DND-41 (cell line): ENCODE measurements around the gene KRT79.

Experiments
- ATAC-seq: fragments of 200-7000 bp; cut with Tn5 transposase; 3 replicates; pipeline ENCODE4 v1.9.1; 2021; ENCODE audit warnings: low read depth; ENCODE audit not compliant: insufficient read depth
- DNase-seq: peaks from one replicate; pipeline ENCODE4 v3.0.0-alpha.2; 2020
- H2AFZ ChIP-seq: 2 replicates; pipeline ENCODE4 v1.6.0; 2012; ENCODE audit warnings: low read depth, low read length
- H3K27ac ChIP-seq: 2 replicates; pipeline ENCODE4 v1.5.1; 2012; ENCODE audit warnings: low read length, inconsistent platforms
- H3K27me3 ChIP-seq: fragments of 200-600 bp; sonication (generic); 2 replicates; pipeline ENCODE4 v1.6.0; 2012; ENCODE audit warnings: low read length, mild to moderate bottlenecking, inconsistent platforms; ENCODE audit not compliant: insufficient read depth, poor library complexity
- H3K36me3 ChIP-seq: 2 replicates; pipeline ENCODE4 v1.5.1; 2012; ENCODE audit warnings: low read length, inconsistent platforms; ENCODE audit not compliant: insufficient read depth
- H3K4me1 ChIP-seq: 2 replicates; pipeline ENCODE4 v1.5.1; 2012; ENCODE audit warnings: mild to moderate bottlenecking, low read length; ENCODE audit not compliant: insufficient read depth
- H3K4me2 ChIP-seq: 2 replicates; pipeline ENCODE4 v1.6.0; 2012; ENCODE audit warnings: mild to moderate bottlenecking, moderate library complexity, low read length, inconsistent platforms; ENCODE audit not compliant: insufficient read depth
- H3K4me3 ChIP-seq, 2 experiments: fragments of 200-600 bp in 1 of 2; shearing (Covaris generic) in 1 of 2; 2 replicates each; pipeline ENCODE4 v1.5.1; 2012 to 2016; ENCODE audit warnings: inconsistent platforms in 2 of 2, low read length in 2 of 2, mild to moderate bottlenecking in 2 of 2, low read depth in 1 of 2, moderate library complexity in 1 of 2
- H3K79me2 ChIP-seq: 2 replicates; pipeline ENCODE4 v1.6.0; 2012; ENCODE audit warnings: low read length, inconsistent platforms; ENCODE audit not compliant: insufficient read depth
- H3K9ac ChIP-seq: 2 replicates; pipeline ENCODE4 v1.6.0; 2012; ENCODE audit warnings: low read depth, mild to moderate bottlenecking, inconsistent platforms, low read length, moderate library complexity
- H3K9me3 ChIP-seq: 2 replicates; pipeline ENCODE4 v1.5.1; 2012; ENCODE audit warnings: low read length, moderate library complexity, mild to moderate bottlenecking, inconsistent platforms; ENCODE audit not compliant: insufficient read depth, severe bottlenecking
- H4K20me1 ChIP-seq: 2 replicates; pipeline ENCODE4 v1.6.0; 2012; ENCODE audit warnings: low read length; ENCODE audit not compliant: insufficient read depth
- EZH2 ChIP-seq: IDR thresholded peaks from 3 replicates; pipeline ENCODE4 v1.6.1; 2012; ENCODE audit warnings: borderline replicate concordance, low read depth, mild to moderate bottlenecking, moderate library complexity, low read length, inconsistent platforms; ENCODE audit not compliant: severe bottlenecking
- TF ChIP-seq, protein P1 (sequence below): IDR thresholded peaks from 2 replicates; pipeline ENCODE4 v1.5.1; 2012; ENCODE audit warnings: borderline replicate concordance, low read length, moderate library complexity, mild to moderate bottlenecking; ENCODE audit not compliant: poor library complexity, severe bottlenecking; ENCODE audit errors: extremely low read depth

The KRT79 gene

DNA sequence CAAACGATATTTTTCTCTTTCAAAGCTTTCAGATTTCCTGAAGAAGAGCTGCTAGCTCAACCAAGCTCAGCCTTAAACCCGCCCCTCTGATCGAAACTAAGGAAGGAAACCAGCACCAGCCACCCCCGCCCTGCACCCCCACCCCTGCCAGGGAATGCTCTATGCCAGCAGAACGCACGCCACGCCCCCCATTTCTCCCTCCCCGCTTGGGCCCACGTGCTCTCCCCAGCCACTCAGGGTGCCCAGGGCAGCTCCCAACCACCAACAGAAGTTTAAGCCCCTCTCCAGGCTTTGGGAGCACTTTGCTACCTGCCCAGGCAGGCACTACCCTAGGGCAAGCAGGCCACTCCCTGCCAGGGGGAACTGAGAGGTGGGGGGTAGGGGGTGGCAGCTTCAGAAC lies 33.5 kb upstream of the KRT79 start:
- TF ChIP-seq, protein P1, sequence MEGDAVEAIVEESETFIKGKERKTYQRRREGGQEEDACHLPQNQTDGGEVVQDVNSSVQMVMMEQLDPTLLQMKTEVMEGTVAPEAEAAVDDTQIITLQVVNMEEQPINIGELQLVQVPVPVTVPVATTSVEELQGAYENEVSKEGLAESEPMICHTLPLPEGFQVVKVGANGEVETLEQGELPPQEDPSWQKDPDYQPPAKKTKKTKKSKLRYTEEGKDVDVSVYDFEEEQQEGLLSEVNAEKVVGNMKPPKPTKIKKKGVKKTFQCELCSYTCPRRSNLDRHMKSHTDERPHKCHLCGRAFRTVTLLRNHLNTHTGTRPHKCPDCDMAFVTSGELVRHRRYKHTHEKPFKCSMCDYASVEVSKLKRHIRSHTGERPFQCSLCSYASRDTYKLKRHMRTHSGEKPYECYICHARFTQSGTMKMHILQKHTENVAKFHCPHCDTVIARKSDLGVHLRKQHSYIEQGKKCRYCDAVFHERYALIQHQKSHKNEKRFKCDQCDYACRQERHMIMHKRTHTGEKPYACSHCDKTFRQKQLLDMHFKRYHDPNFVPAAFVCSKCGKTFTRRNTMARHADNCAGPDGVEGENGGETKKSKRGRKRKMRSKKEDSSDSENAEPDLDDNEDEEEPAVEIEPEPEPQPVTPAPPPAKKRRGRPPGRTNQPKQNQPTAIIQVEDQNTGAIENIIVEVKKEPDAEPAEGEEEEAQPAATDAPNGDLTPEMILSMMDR: no peak
- TF ChIP-seq EZH2: no peak
- H3K9ac ChIP-seq: no peak overlapping the region
- H3K27ac ChIP-seq: no peak overlapping the region
- peak; percentile 23; the same call in 1 of the 3 replicates for ATAC-seq
- no peak overlapping the region for H3K4me3 ChIP-seq
- H3K4me1 ChIP-seq: no peaks in the 10 kb centered on the region
- no peaks in the 10 kb centered on the region for H3K36me3 ChIP-seq
- DNase-seq: peak; percentile 35
- no peak overlapping the region for H3K4me2 ChIP-seq
- H4K20me1 ChIP-seq: no peaks in the 10 kb centered on the region
- H2AFZ ChIP-seq: no peak overlapping the region
- H3K27me3 ChIP-seq: peaks cover 5% of the 10 kb centered on the region
- no peaks in the 10 kb centered on the region for H3K79me2 ChIP-seq
- H3K9me3 ChIP-seq: no peaks in the 10 kb centered on the region

DNA sequence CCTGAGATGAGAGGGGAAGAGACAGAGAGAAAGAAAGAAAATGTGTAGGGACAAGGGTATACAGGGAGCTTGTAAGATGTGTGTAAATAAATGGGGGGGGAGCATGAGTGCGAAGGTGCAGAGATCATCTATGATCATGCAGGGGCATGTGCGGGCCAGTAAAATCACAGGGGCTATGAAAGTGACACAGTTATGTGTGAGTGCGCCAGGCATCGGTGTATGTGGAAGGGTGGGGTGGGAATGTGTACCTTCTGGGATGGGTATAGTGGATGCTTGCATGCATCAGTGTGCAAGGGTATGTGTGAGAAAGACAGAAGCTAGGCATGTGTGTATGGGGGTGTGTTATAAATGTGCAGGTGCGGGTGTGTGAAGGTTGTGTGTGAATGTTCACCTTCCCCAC lies 33.0 kb upstream of the KRT79 start:
- no peak overlapping the region for H3K9ac ChIP-seq
- no peak overlapping the region for H2AFZ ChIP-seq
- H3K36me3 ChIP-seq: no peaks in the 10 kb centered on the region
- ATAC-seq (no peak), DNase-seq (no peak)
- no peak overlapping the region for H3K4me3 ChIP-seq
- TF ChIP-seq, protein P1: no peak
- no peak for TF ChIP-seq EZH2
- H3K4me1 ChIP-seq: no peaks in the 10 kb centered on the region
- no peaks in the 10 kb centered on the region for H3K79me2 ChIP-seq
- no peaks in the 10 kb centered on the region for H4K20me1 ChIP-seq
- H3K9me3 ChIP-seq: no peaks in the 10 kb centered on the region
- H3K4me2 ChIP-seq: no peak overlapping the region
- no peak overlapping the region for H3K27ac ChIP-seq
- H3K27me3 ChIP-seq: peaks cover 3% of the 10 kb centered on the region

DNA sequence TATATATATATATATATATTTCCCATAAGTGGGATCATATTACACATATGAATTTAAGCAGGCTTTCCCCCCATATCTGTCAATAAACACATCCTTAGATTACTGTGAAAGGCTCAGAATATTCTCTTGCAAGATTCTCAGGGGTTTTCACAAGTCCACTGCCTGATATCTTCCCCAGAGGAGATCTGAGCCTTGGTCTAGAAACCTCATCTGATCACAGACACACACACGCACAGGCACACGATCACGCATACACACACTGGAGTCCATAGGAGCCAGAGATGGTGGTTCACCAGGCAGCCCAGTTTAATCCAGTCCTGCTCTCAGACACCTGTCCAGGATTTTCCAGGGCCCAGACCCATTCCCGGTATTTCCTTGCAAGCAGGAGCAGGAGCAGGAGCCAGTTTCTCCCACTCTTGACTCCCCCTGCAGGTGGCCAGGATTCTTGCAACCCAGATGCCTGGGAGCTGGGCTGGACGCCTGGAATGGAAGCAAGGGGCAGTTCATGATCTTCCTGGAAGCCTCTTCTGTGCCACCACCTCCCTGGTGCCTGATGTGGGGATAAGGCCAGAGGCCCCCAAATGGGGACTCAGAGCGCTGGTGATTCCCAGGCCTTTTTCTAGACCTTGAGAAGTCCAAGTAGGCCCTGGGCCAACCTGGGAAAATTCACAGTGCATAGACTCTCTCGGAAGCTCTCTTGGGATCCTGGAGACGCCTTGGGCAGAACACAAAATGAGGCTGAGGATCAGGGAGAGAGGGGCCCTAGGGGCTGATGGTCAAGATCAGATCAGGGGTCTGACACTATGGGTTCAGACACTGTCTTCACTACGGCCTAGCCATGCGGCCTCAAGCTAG lies 31.2 kb upstream of the KRT79 start:
- peaks cover 2% of the 10 kb centered on the region for H3K27me3 ChIP-seq
- no peak overlapping the region for H2AFZ ChIP-seq
- no peak overlapping the region for H3K9ac ChIP-seq
- H4K20me1 ChIP-seq: no peaks in the 10 kb centered on the region
- DNase-seq (peak; percentile 28), ATAC-seq (no peak)
- H3K36me3 ChIP-seq: no peaks in the 10 kb centered on the region
- no peak overlapping the region for H3K4me2 ChIP-seq
- H3K27ac ChIP-seq: no peak overlapping the region
- no peak for TF ChIP-seq EZH2
- TF ChIP-seq, protein P1: peak; percentile 72
- H3K4me1 ChIP-seq: no peaks in the 10 kb centered on the region
- H3K9me3 ChIP-seq: no peaks in the 10 kb centered on the region
- H3K79me2 ChIP-seq: no peaks in the 10 kb centered on the region
- no peak overlapping the region for H3K4me3 ChIP-seq
